Epidermal melanocyte (primary cell): ENCODE measurements around the gene KLHL17.
A peak's percentile ranks its signal among the peaks of the same experiment; 100 is the strongest.
"Not testable (repeated sequence)": the region's sequence is repeated elsewhere in the genome, so short reads cannot be mapped to it uniquely, and the experiment has no call there.

ENCODE experiments used
- DNase-seq: peaks from one replicate; pipeline ENCODE4 v3.0.0; 2011; ENCODE audit warnings: low spot score; ENCODE audit not compliant: insufficient read length

The KLHL17 gene

GRCh38 chr1:935751-936231 is 24.6 kb upstream of the KLHL17 start:
- no peak for DNase-seq

- no peak for DNase-seq
Measured at GRCh38 chr1:936348-937264, 23.8 kb upstream of the KLHL17 start.

GRCh38 chr1:937521-937920 is 22.9 kb upstream of the KLHL17 start:
- no peak for DNase-seq

- DNase-seq = no peak
Measured at GRCh38 chr1:938088-938683, 22.2 kb upstream of the KLHL17 start.

- DNase-seq = no peak
Measured at GRCh38 chr1:938711-939489, 21.5 kb upstream of the KLHL17 start.

GRCh38 chr1:939511-940106 is 20.8 kb upstream of the KLHL17 start:
- no peak for DNase-seq

- DNase-seq = peak; percentile 77
Measured at GRCh38 chr1:940107-941014, 20.0 kb upstream of the KLHL17 start.

- DNase-seq = no peak
Measured at GRCh38 chr1:941015-941587, 19.3 kb upstream of the KLHL17 start.

GRCh38 chr1:941588-942383 is 18.6 kb upstream of the KLHL17 start:
- peak; percentile 95 for DNase-seq

GRCh38 chr1:942411-942821 is 18.0 kb upstream of the KLHL17 start:
- no peak for DNase-seq

- no peak for DNase-seq
Measured at GRCh38 chr1:942864-943533, 17.4 kb upstream of the KLHL17 start.

GRCh38 chr1:943545-944340 is 16.6 kb upstream of the KLHL17 start:
- no peak for DNase-seq

- no peak for DNase-seq
Measured at GRCh38 chr1:944341-945325, 15.8 kb upstream of the KLHL17 start.

- no peak for DNase-seq
Measured at GRCh38 chr1:945688-946556, 14.5 kb upstream of the KLHL17 start.

- not testable (repeated sequence) for DNase-seq
Measured at GRCh38 chr1:946811-947210, 13.6 kb upstream of the KLHL17 start.

GRCh38 chr1:947958-948357 is 12.4 kb upstream of the KLHL17 start:
- no peak for DNase-seq
